HL-60 (cell line): ENCODE results near the gene SCART1.

Experiments
- DNase-seq, 2 experiments: peaks; one replicate each; pipeline ENCODE4 v3.0.0-alpha.2; 2010 to 2020; ENCODE audit warnings: low read depth in 1 of 2, low spot score in 1 of 2
- H3K27ac ChIP-seq: fragments of 250-450 bp; sonication (Bioruptor Pico); replicated peaks from 2 replicates; pipeline ENCODE4 v1.5.1; 2020; ENCODE audit warnings: mild to moderate bottlenecking, moderate library complexity
- H3K27me3 ChIP-seq: fragments of 250-450 bp; sonication (Bioruptor Pico); 2 replicates; pipeline ENCODE4 v1.5.1; 2021; ENCODE audit warnings: mild to moderate bottlenecking, moderate library complexity; ENCODE audit not compliant: insufficient read depth, poor library complexity, severe bottlenecking
- H3K4me3 ChIP-seq: replicated peaks from 2 replicates; pipeline ENCODE4 v1.5.1; 2011; ENCODE audit warnings: mild to moderate bottlenecking, control low read depth, low read length; ENCODE audit not compliant: insufficient read depth
- CTCF ChIP-seq: IDR thresholded peaks from one replicate; pipeline ENCODE4 v1.5.1; 2011; ENCODE audit warnings: low read length, control low read depth, inconsistent platforms; ENCODE audit not compliant: insufficient read depth
- GABPA ChIP-seq: IDR thresholded peaks from 2 replicates; pipeline ENCODE4 v1.6.1; 2012; ENCODE audit warnings: low read depth
- POLR2AphosphoS5 ChIP-seq: IDR thresholded peaks from 2 replicates; pipeline ENCODE4 v1.6.1; 2012; ENCODE audit warnings: low read depth
- REST ChIP-seq: IDR thresholded peaks from 2 replicates; pipeline ENCODE4 v1.6.1; 2012; ENCODE audit warnings: low read depth; ENCODE audit not compliant: insufficient replicate concordance
- SPI1 ChIP-seq: IDR thresholded peaks from 2 replicates; pipeline ENCODE4 v1.6.1; 2012; ENCODE audit warnings: low read depth, mild to moderate bottlenecking, borderline replicate concordance

Gene SCART1

GRCh38 chr10:133444342-133445267 is 9.1 kb upstream of the SCART1 start:
- DNase-seq: no peak
- TF ChIP-seq GABPA: no peak
- TF ChIP-seq SPI1: no peak
- TF ChIP-seq POLR2AphosphoS5: no peak
- TF ChIP-seq REST: no peak
- TF ChIP-seq CTCF: no peak
- H3K4me3 ChIP-seq: no peak overlapping the region

GRCh38 chr10:133445268-133445732 is 8.4 kb upstream of the SCART1 start:
- Histone ChIP-seq H3K27me3 (no peaks in the 10 kb centered on the region), H3K4me3 (no peak overlapping the region), H3K27ac (no peak overlapping the region)
- DNase-seq: no peak
- no peak for TF ChIP-seq GABPA
- TF ChIP-seq CTCF: no peak
- no peak for TF ChIP-seq REST
- no peak for TF ChIP-seq SPI1
- no peak for TF ChIP-seq POLR2AphosphoS5

More at GRCh38 chr10:133444342-133445267, 9.1 kb upstream of the SCART1 start:
- no peaks in the 10 kb centered on the region for H3K27me3 ChIP-seq
- H3K27ac ChIP-seq: no peak overlapping the region

GRCh38 chr10:133445751-133446708 is 7.7 kb upstream of the SCART1 start:
- no peak overlapping the region for H3K4me3 ChIP-seq
- TF ChIP-seq POLR2AphosphoS5: no peak
- TF ChIP-seq GABPA: no peak
- TF ChIP-seq SPI1: no peak
- TF ChIP-seq CTCF: no peak
- TF ChIP-seq REST: no peak
- no peak overlapping the region for H3K27ac ChIP-seq
- no peaks in the 10 kb centered on the region for H3K27me3 ChIP-seq
- no peak for DNase-seq
